Gastrocnemius medialis (tissue), 4 donors: ENCODE results near the gene MTARC1. TPM values are rescaled to one million over a fixed set of nuclear protein-coding genes. Genes with fewer than 3 reads are reported as not detected.

Experiments used
- ATAC-seq, 2 donors: fragments of 150-250 bp; one replicate each; pipeline ENCODE4 v1.9.1; 2016
- DNase-seq, 2 donors: peaks; one replicate each; pipeline ENCODE4 v3.0.0-alpha.2; 2019
- H3K27ac ChIP-seq, 4 donors: fragments of 200-600 bp; sonication (generic); 1 replicate in 1 of 4; 2 replicates in 3 of 4; pipeline ENCODE4 v1.5.1; 2016 to 2018; ENCODE audit warnings: mild to moderate bottlenecking in 2 of 4, moderate library complexity in 1 of 4
- H3K27me3 ChIP-seq, 3 donors: fragments of 200-600 bp; sonication (generic) in 2 of 3; 1 replicate in 1 of 3; 2 replicates in 2 of 3; pipeline versions ENCODE4 v1.5.1 to v1.6.0; 2016 to 2019; ENCODE audit warnings: mild to moderate bottlenecking in 1 of 3, moderate library complexity in 1 of 3
- H3K36me3 ChIP-seq, 2 donors: fragments of 200-600 bp; sonication (generic) in 1 of 2; one replicate each; pipeline ENCODE4 v1.5.1; 2017 to 2018
- H3K4me1 ChIP-seq, 2 donors: fragments of 200-600 bp; sonication (generic) in 1 of 2; one replicate each; pipeline ENCODE4 v1.5.1; 2016 to 2017; ENCODE audit warnings: mild to moderate bottlenecking in 2 of 2
- H3K4me3 ChIP-seq, 4 donors: fragments of 200-600 bp; sonication (generic) in 3 of 4; 1 replicate in 1 of 4; 2 replicates in 3 of 4; pipeline ENCODE4 v1.5.1; 2016 to 2019; ENCODE audit warnings: mild to moderate bottlenecking in 2 of 4
- H3K9me3 ChIP-seq, 3 donors: fragments of 200-600 bp; sonication (generic) in 2 of 3; 1 replicate in 1 of 3; 2 replicates in 2 of 3; pipeline ENCODE4 v1.5.1; 2016 to 2019
- CTCF ChIP-seq, 5 experiments: fragments of 450-650 bp in 3 of 5; fragments of 200-600 bp in 2 of 5; sonication (generic) in 2 of 5; IDR thresholded peaks in 4 of 5; conservative IDR thresholded peaks in 1 of 5; 1 replicate in 4 of 5; 2 replicates in 1 of 5; pipeline ENCODE4 v1.5.1; 2016 to 2019; ENCODE audit warnings: antibody characterized with exemption in 5 of 5, mild to moderate bottlenecking in 3 of 5, moderate library complexity in 3 of 5
- POLR2A ChIP-seq, 2 donors: fragments of 450-650 bp; IDR thresholded peaks; one replicate each; pipeline ENCODE4 v1.6.1; 2017; ENCODE audit warnings: antibody characterized with exemption in 2 of 2, mild to moderate bottlenecking in 2 of 2, moderate library complexity in 2 of 2
- in situ Hi-C, 4 donors: fragments of 200-750 bp; cut with MboI; loops; one replicate each; pipeline versions ENCODE4 v1.15.0 to v1.8.0; 2017; ENCODE audit warnings: low sequenced_read_pairs in 4 of 4
- intact Hi-C: fragments of 100-400 bp; cut with DNase I; formaldehyde crosslinking; loops from one replicate; pipeline ENCODE4 v1.15.1; 2023; ENCODE audit warnings: low total_unique reads
- total RNA-seq, 4 donors: library from RNA; depleted of rRNA; stranded (reverse); fragments of >200 nt; gene quantifications; one replicate each; pipeline versions ENCODE4 v1.1.0 to v1.2.3, GENCODE V29; 2016

Gene MTARC1
- total RNA-seq, 4 donors from 2014 or later: 1.2 to 2.9 (median 1.3) TPM

- peaks cover 0 to 6% of the 10 kb centered on the region in 2 donors for H3K36me3 ChIP-seq
- no peaks in the 10 kb centered on the region for H3K27me3 ChIP-seq
- in situ Hi-C loops: loop anchor here in 1 of 4 donors (10.0 kb wide), 1 partner anchor 88 kb away; no protein-coding TSS in a partner anchor
These were observed 13.9 kb upstream of the MTARC1 start for GRCh38 chr1:220772846-220773245.

GRCh38 chr1:220775240-220775853 is 11.4 kb upstream of the MTARC1 start:
- DNase-seq (no peak), ATAC-seq (peak in 1 of 2 donors; percentile 29)
- peaks cover 0 to 13% of the 10 kb centered on the region in 2 donors for H3K4me1 ChIP-seq
- H3K27me3 ChIP-seq: no peaks in the 10 kb centered on the region
- no peak overlapping the region for H3K4me3 ChIP-seq
- H3K27ac ChIP-seq: no peak overlapping the region
- in situ Hi-C loops: loop anchor here in 3 of 4 donors (5.0 to 25.0 kb wide), 3 partner anchors 88 to 488 kb away; no protein-coding TSS in a partner anchor
- no peak for TF ChIP-seq POLR2A (IDR thresholded peaks at IDR 0.05)
- peak; percentile 33 to 86 (median 63) for TF ChIP-seq CTCF (IDR thresholded peaks at IDR 0.05 in 4 of 5, conservative IDR thresholded peaks at IDR 0.05 in 1 of 5)
- H3K9me3 ChIP-seq: no peaks in the 10 kb centered on the region
- peaks cover 0 to 6% of the 10 kb centered on the region in 2 donors for H3K36me3 ChIP-seq
- intact Hi-C loops: loop anchor here (5.0 kb wide), 1 partner anchor 558 kb away; no protein-coding TSS in a partner anchor

More at GRCh38 chr1:220772846-220773245, 13.9 kb upstream of the MTARC1 start:
- no peak for ATAC-seq
- no peaks in the 10 kb centered on the region for H3K9me3 ChIP-seq
- H3K27ac ChIP-seq: no peak overlapping the region
- H3K4me1 ChIP-seq: peaks cover 7 to 13% of the 10 kb centered on the region in 2 donors
- intact Hi-C loops: no loop called here
- DNase-seq: no peak
- no peak overlapping the region for H3K4me3 ChIP-seq
- no peak for TF ChIP-seq CTCF (IDR thresholded peaks at IDR 0.05 in 4 of 5, conservative IDR thresholded peaks at IDR 0.05 in 1 of 5)
- no peak for TF ChIP-seq POLR2A (IDR thresholded peaks at IDR 0.05)

- Histone ChIP-seq H3K27ac (no peak overlapping the region), H3K27me3 (no peaks in the 10 kb centered on the region), H3K36me3 (no peaks in the 10 kb centered on the region), H3K4me3 (no peak overlapping the region), H3K9me3 (no peaks in the 10 kb centered on the region), H3K4me1 (peaks cover 0 to 13% of the 10 kb centered on the region in 2 donors)
- in situ Hi-C loops: loop anchor here in 3 of 4 donors (5.0 to 25.0 kb wide), 3 partner anchors 89 to 489 kb away; no protein-coding TSS in a partner anchor
- ATAC-seq (no peak), DNase-seq (no peak)
- intact Hi-C loops: loop anchor here (1.0 to 5.0 kb wide), 2 partner anchors 96 to 559 kb away; no protein-coding TSS in a partner anchor
- TF ChIP-seq POLR2A (IDR thresholded peaks at IDR 0.05) (no peak), CTCF (IDR thresholded peaks at IDR 0.05 in 4 of 5, conservative IDR thresholded peaks at IDR 0.05 in 1 of 5) (no peak)
These were observed 10.5 kb upstream of the MTARC1 start for GRCh38 chr1:220776254-220776653.

- no peak overlapping the region for H3K27ac ChIP-seq
- H3K27me3 ChIP-seq: no peaks in the 10 kb centered on the region
- ATAC-seq: peak; percentile 74 to 88
- peaks cover 0 to 13% of the 10 kb centered on the region in 2 donors for H3K4me1 ChIP-seq
- no peaks in the 10 kb centered on the region for H3K9me3 ChIP-seq
- intact Hi-C loops: loop anchor here (1.0 to 5.0 kb wide), 2 partner anchors 97 to 560 kb away; no protein-coding TSS in a partner anchor
- peak; percentile 54 to 56 for DNase-seq
- no peak overlapping the region for H3K4me3 ChIP-seq
- TF ChIP-seq CTCF (IDR thresholded peaks at IDR 0.05 in 4 of 5, conservative IDR thresholded peaks at IDR 0.05 in 1 of 5) (peak; percentile 77 to 94 (median 85)), POLR2A (IDR thresholded peaks at IDR 0.05) (no peak)
- in situ Hi-C loops: loop anchor here in 3 of 4 donors (5.0 to 25.0 kb wide), 3 partner anchors 90 to 490 kb away; no protein-coding TSS in a partner anchor
- H3K36me3 ChIP-seq: no peaks in the 10 kb centered on the region
These were observed 9.9 kb upstream of the MTARC1 start for GRCh38 chr1:220776720-220777326.
